DMS 273 treated with DMSO at 0.1 percent for 48 hours (cell line): ENCODE results near the gene POLR2H.

Experiments
- DNase-seq: peaks from one replicate; lab custom pipeline; 2025; lab: John Stamatoyannopoulos, UW

Gene POLR2H

GRCh38 chr3:184361532-184361931 lies at the start of gene POLR2H, which contains the start of gene CLCN2:
Gene POLR2H, plus strand, starts transcription at chr3:184361710. Its CDS starts 1,783 bp downstream, at chr3:184363493.
Gene CLCN2, minus strand, starts transcription at chr3:184361605. Its CDS starts 126 bp downstream, at chr3:184361479.
- DNase-seq: peak; percentile 40

GRCh38 chr3:184314363-184314699 lies 47.2 kb upstream of the POLR2H start, which contains the start of gene EIF4G1:
Gene EIF4G1, plus strand, starts transcription at chr3:184314606. Its CDS starts 1,191 bp downstream, at chr3:184315797.
- peak; percentile 95 for DNase-seq

GRCh38 chr3:184314700-184315542 lies 46.6 kb upstream of the POLR2H start:
- no peak for DNase-seq

GRCh38 chr3:184315543-184315867 lies 46.0 kb upstream of the POLR2H start:
- no peak for DNase-seq

GRCh38 chr3:184315871-184316661 lies 45.4 kb upstream of the POLR2H start:
- DNase-seq: no peak

- DNase-seq: no peak
These were observed 44.7 kb upstream of the POLR2H start for GRCh38 chr3:184316792-184317191.

- no peak for DNase-seq
These were observed 44.3 kb upstream of the POLR2H start for GRCh38 chr3:184317201-184317600.

- DNase-seq: peak; percentile 70
These were observed 41.4 kb upstream of the POLR2H start for GRCh38 chr3:184320104-184320445.

- DNase-seq: no peak
These were observed 39.8 kb upstream of the POLR2H start for GRCh38 chr3:184321666-184322065.

- DNase-seq: no peak
These were observed 38.6 kb upstream of the POLR2H start for GRCh38 chr3:184322731-184323487.

- DNase-seq: no peak
These were observed 37.8 kb upstream of the POLR2H start for GRCh38 chr3:184323696-184324095.

GRCh38 chr3:184325269-184325668 lies 36.2 kb upstream of the POLR2H start:
- no peak for DNase-seq

- DNase-seq: no peak
These were observed 35.7 kb upstream of the POLR2H start for GRCh38 chr3:184325715-184326369.

GRCh38 chr3:184327171-184327570 lies 34.3 kb upstream of the POLR2H start:
- DNase-seq: no peak

GRCh38 chr3:184328516-184328915 lies 33.0 kb upstream of the POLR2H start:
- DNase-seq: no peak

- DNase-seq: no peak
These were observed 29.0 kb upstream of the POLR2H start for GRCh38 chr3:184332370-184333090.

- DNase-seq: no peak
These were observed 28.3 kb upstream of the POLR2H start for GRCh38 chr3:184333190-184333589.

GRCh38 chr3:184333700-184334099 lies 27.8 kb upstream of the POLR2H start:
- no peak for DNase-seq

GRCh38 chr3:184334470-184335158 lies 26.9 kb upstream of the POLR2H start:
- DNase-seq: no peak

- peak; percentile 88 for DNase-seq
These were observed 26.2 kb upstream of the POLR2H start for GRCh38 chr3:184335291-184335660.
